Measurements from ENCODE around the gene PRRG2. TPM values are rescaled to one million over a fixed set of nuclear protein-coding genes. Genes with fewer than 3 reads are reported as not detected.

The PRRG2 gene
- total and polyA plus RNA-seq, 12 donors: 0.34 to 2.4 (median 0.72) TPM

GRCh38 chr19:49599378-49600295 lies 18.5 kb downstream of the PRRG2 start:
- ATAC-seq (no peak), DNase-seq (no peak)
- Histone ChIP-seq H3K4me1 (no peaks in the 10 kb centered on the region), H3K36me3 (peaks cover 5 to 99% (median 56%) of the 10 kb centered on the region in 9 donors), H3K9me3 (no peaks in the 10 kb centered on the region), H3K4me3 (no peak overlapping the region), H3K27me3 (no peaks in the 10 kb centered on the region), H3K27ac (no peak overlapping the region)
- intact Hi-C loops (cut with DNase I): loop anchor here in 1 of 10 donors (10.0 kb wide), 1 partner anchor 75 kb away; the partner anchor contains the start of gene PRMT1
- WGBS, 2 donors: 95 to 96% methylated on average over 26 of the region's 26 CpGs
- TF ChIP-seq CTCF (IDR thresholded peaks at IDR 0.05): no peak

- Histone ChIP-seq H3K36me3 (peaks cover 0 to 98% (median 45%) of the 10 kb centered on the region in 9 donors), H3K27ac (no peak overlapping the region), H3K9me3 (no peaks in the 10 kb centered on the region), H3K4me1 (no peaks in the 10 kb centered on the region), H3K4me3 (no peak overlapping the region), H3K27me3 (no peaks in the 10 kb centered on the region)
- ATAC-seq (no peak), DNase-seq (no peak)
- 94 to 96% methylated on average over 29 to 38 of the region's 38 CpGs for WGBS, 2 donors
- no peak for TF ChIP-seq CTCF (IDR thresholded peaks at IDR 0.05)
- intact Hi-C loops (cut with DNase I): no loop called here
These were observed 20.4 kb downstream of the PRRG2 start for GRCh38 chr19:49601482-49602038.

GRCh38 chr19:49602806-49603205 lies 21.7 kb downstream of the PRRG2 start:
- ATAC-seq (no peak), DNase-seq (no peak)
- H3K4me1 ChIP-seq: no peaks in the 10 kb centered on the region
- WGBS, 2 donors: 92 to 96% methylated on average over 2 of the region's 2 CpGs
- TF ChIP-seq CTCF (IDR thresholded peaks at IDR 0.05): no peak
- H3K27ac ChIP-seq: no peak overlapping the region
- no peaks in the 10 kb centered on the region for H3K9me3 ChIP-seq
- no peak overlapping the region for H3K4me3 ChIP-seq
- intact Hi-C loops (cut with DNase I): no loop called here
- H3K27me3 ChIP-seq: no peaks in the 10 kb centered on the region
- peaks cover 0 to 97% (median 38%) of the 10 kb centered on the region in 9 donors for H3K36me3 ChIP-seq

GRCh38 chr19:49605605-49606004 lies 24.5 kb downstream of the PRRG2 start:
- no peaks in the 10 kb centered on the region for H3K9me3 ChIP-seq
- no peak for DNase-seq
- no peaks in the 10 kb centered on the region for H3K4me1 ChIP-seq
- intact Hi-C loops (cut with DNase I): no loop called here
- no peak for ATAC-seq
- 58 to 73% methylated on average over 7 of the region's 7 CpGs for WGBS, 2 donors
- peaks cover 0 to 97% (median 41%) of the 10 kb centered on the region in 9 donors for H3K36me3 ChIP-seq
- no peak overlapping the region for H3K27ac ChIP-seq
- no peaks in the 10 kb centered on the region for H3K27me3 ChIP-seq
- no peak for TF ChIP-seq CTCF (IDR thresholded peaks at IDR 0.05)
- no peak overlapping the region for H3K4me3 ChIP-seq

Data from heart right ventricle (tissue), 16 donors.